MM.1S (cell line): ENCODE results near the gene TRAPPC10.

ENCODE experiments used
- CTCF ChIP-seq: fragments of 300-600 bp; sonication (generic); IDR thresholded peaks from 2 replicates; pipeline ENCODE4 v1.5.1; 2016; ENCODE audit warnings: antibody characterized with exemption, low read length, mixed read lengths
- EZH2 ChIP-seq: fragments of 300-600 bp; sonication (generic); optimal IDR thresholded peaks from 2 replicates; pipeline ENCODE3; 2017; ENCODE audit warnings: low read depth, mild to moderate bottlenecking, antibody characterized with exemption, low read length, mixed read lengths
- EZH2phosphoT487 ChIP-seq: fragments of 300-600 bp; sonication (generic); IDR thresholded peaks from 2 replicates; pipeline ENCODE4 v1.6.1; 2018; ENCODE audit warnings: antibody characterized with exemption, low read length

- no peak for TF ChIP-seq CTCF
- TF ChIP-seq EZH2: no peak
- TF ChIP-seq EZH2phosphoT487: no peak
Observed at GRCh38 chr21:43968410-43969114, 43.5 kb upstream of the TRAPPC10 start.
